ENCODE data around the gene SFT2D1.

GRCh38 chr6:166338854-166339253 is 3.5 kb downstream of the SFT2D1 start:
- TF ChIP-seq EZH2 (IDR thresholded peaks at IDR 0.05) (no peak), POLR2AphosphoS5 (IDR thresholded peaks at IDR 0.05; ENCODE audit: borderline replicate concordance, low read depth, low read length) (no peak)
